K562 (cell line): ENCODE measurements around the gene SLC35B4. TPM values are rescaled to one million over a fixed set of nuclear protein-coding genes. Genes with fewer than 3 reads are reported as not detected.

Experiments used
- DACH1 ChIP-seq: fragments of 450-650 bp; IDR thresholded peaks from 2 replicates; pipeline ENCODE4 v1.6.1; 2018; ENCODE audit not compliant: partially characterized antibody
- FOXM1 ChIP-seq, 2 experiments: fragments of 450-650 bp in 1 of 2; sonication (generic) in 1 of 2; formaldehyde crosslinking in 1 of 2; IDR thresholded peaks; 2 replicates each; pipeline versions ENCODE4 v1.6.1 to v1.9.0; 2017 to 2022; ENCODE audit warnings: low read depth in 2 of 2, mild to moderate bottlenecking in 2 of 2, missing genetic modification reagents in 1 of 2, moderate library complexity in 1 of 2
- NRF1 ChIP-seq, 2 experiments: fragments of 450-650 bp; IDR thresholded peaks in 1 of 2; conservative IDR thresholded peaks in 1 of 2; 2 replicates each; pipeline ENCODE4 v1.6.1; 2014; ENCODE audit warnings: mild to moderate bottlenecking in 2 of 2
- PHF8 ChIP-seq: fragments of 200-600 bp; sonication (generic); IDR thresholded peaks from 2 replicates; pipeline ENCODE4 v1.6.1; 2012; ENCODE audit warnings: mixed run types, mild to moderate bottlenecking, inconsistent platforms, low read length, moderate library complexity, borderline replicate concordance
- RCOR1 ChIP-seq, 2 experiments: IDR thresholded peaks; 2 replicates each; pipeline ENCODE4 v1.6.1; 2012; ENCODE audit warnings: low read depth in 2 of 2, low read length in 2 of 2, borderline replicate concordance in 1 of 2, improper control_type of control experiment in 1 of 2
- RNF2 ChIP-seq: sonication (generic); IDR thresholded peaks from 2 replicates; pipeline ENCODE4 v1.6.1; 2016
- SIRT6 ChIP-seq: IDR thresholded peaks from one replicate; pipeline ENCODE4 v1.6.1; 2012; ENCODE audit warnings: low read depth, mild to moderate bottlenecking, control low read depth, inconsistent platforms, low read length, moderate library complexity
- TEAD4 ChIP-seq, 2 experiments: sonication (generic) in 1 of 2; formaldehyde crosslinking in 1 of 2; IDR thresholded peaks; 2 replicates each; pipeline versions ENCODE4 v1.6.1 to v1.8.0; 2012 to 2022; ENCODE audit warnings: borderline replicate concordance in 1 of 2, inconsistent platforms in 1 of 2, low read length in 1 of 2, mild to moderate bottlenecking in 1 of 2, missing genetic modification reagents in 1 of 2
- TRIM28 ChIP-seq: fragments of 450-650 bp; IDR thresholded peaks from 2 replicates; pipeline ENCODE4 v1.6.1; 2017
- ZBTB1 ChIP-seq: sonication (generic); formaldehyde crosslinking; IDR thresholded peaks from 2 replicates; pipeline ENCODE4 v1.8.1; 2023; ENCODE audit warnings: missing genetic modification reagents, low read depth, mild to moderate bottlenecking, borderline replicate concordance
- ZFP1 ChIP-seq: fragments of 450-650 bp; formaldehyde crosslinking; IDR thresholded peaks from 2 replicates; pipeline ENCODE4 v1.4.0; 2020; ENCODE audit warnings: mild to moderate bottlenecking, mixed read lengths
- ZNF121 ChIP-seq: sonication (generic); formaldehyde crosslinking; conservative IDR thresholded peaks from 2 replicates; pipeline ENCODE4 v1.8.0; 2022; ENCODE audit warnings: missing genetic modification reagents
- ZNF3 ChIP-seq: fragments of 250-450 bp; sonication (Bioruptor Pico); IDR thresholded peaks from 2 replicates; pipeline ENCODE4 v1.5.0; 2021; ENCODE audit warnings: mild to moderate bottlenecking, moderate library complexity
- ZNF316 ChIP-seq: fragments of 450-650 bp; IDR thresholded peaks from 2 replicates; pipeline ENCODE4 v1.6.1; 2016
- ZNF324 ChIP-seq: fragments of 250-450 bp; sonication (Bioruptor Pico); IDR thresholded peaks from 2 replicates; pipeline ENCODE4 v1.4.0; 2020; ENCODE audit warnings: mild to moderate bottlenecking
- ZNF512 ChIP-seq: IDR thresholded peaks from 2 replicates; pipeline ENCODE4 v1.6.1; 2016; ENCODE audit warnings: missing genetic modification characterization, missing compliant biosample characterization
- ZNF589 ChIP-seq: fragments of 200-800 bp; sonication (Bioruptor generic); IDR thresholded peaks from 2 replicates; pipeline ENCODE4 v1.6.1; 2016; ENCODE audit warnings: low read depth, missing genetic modification characterization, missing compliant biosample characterization
- polyA plus RNA-seq, 8 experiments: library from polyadenylated mRNA; depleted of rRNA in 4 of 8; stranded (reverse) in 5 of 8; unstranded in 3 of 8; fragments of >200 nt; fragmentation: Nextera tagmentation in 2 of 8; fragmentation: Illumina TruSeq in 1 of 8; extraction: Ambion mirVana in 2 of 8; extraction: Trizol in 1 of 8; gene quantifications; 2 replicates each; pipeline versions ENCODE4 v1.2.1 to v1.2.3, GENCODE V29; 2011 to 2014; ENCODE audit warnings: inconsistent platforms in 1 of 8, missing spikeins in 1 of 8
- total RNA-seq, 7 experiments: library from RNA; depleted of rRNA in 6 of 7; stranded (reverse); fragments of >200 nt in 6 of 7; fragmentation: Illumina TruSeq in 2 of 7; extraction: Trizol in 2 of 7; gene quantifications; 2 replicates each; pipeline versions ENCODE4 v1.2.1 to v1.2.3, GENCODE V29; 2011 to 2021; ENCODE audit warnings: low replicate concordance in 1 of 7
- TF ChIP-seq, protein P1 (sequence below): fragments of 450-650 bp; IDR thresholded peaks from 2 replicates; pipeline ENCODE4 v1.6.1; 2018; ENCODE audit not compliant: partially characterized antibody
- TF ChIP-seq, protein P2 (sequence below): sonication (generic); formaldehyde crosslinking; IDR thresholded peaks from 2 replicates; pipeline ENCODE4 v1.8.0; 2023; ENCODE audit warnings: mild to moderate bottlenecking, missing genetic modification reagents

Gene SLC35B4
- total and polyA plus RNA-seq, 9 of the 15 experiments (the other 6 are each of a cell fraction or from before 2014, with no cell fraction given) = 6.1 to 34.9 (median 17.6) TPM

DNA sequence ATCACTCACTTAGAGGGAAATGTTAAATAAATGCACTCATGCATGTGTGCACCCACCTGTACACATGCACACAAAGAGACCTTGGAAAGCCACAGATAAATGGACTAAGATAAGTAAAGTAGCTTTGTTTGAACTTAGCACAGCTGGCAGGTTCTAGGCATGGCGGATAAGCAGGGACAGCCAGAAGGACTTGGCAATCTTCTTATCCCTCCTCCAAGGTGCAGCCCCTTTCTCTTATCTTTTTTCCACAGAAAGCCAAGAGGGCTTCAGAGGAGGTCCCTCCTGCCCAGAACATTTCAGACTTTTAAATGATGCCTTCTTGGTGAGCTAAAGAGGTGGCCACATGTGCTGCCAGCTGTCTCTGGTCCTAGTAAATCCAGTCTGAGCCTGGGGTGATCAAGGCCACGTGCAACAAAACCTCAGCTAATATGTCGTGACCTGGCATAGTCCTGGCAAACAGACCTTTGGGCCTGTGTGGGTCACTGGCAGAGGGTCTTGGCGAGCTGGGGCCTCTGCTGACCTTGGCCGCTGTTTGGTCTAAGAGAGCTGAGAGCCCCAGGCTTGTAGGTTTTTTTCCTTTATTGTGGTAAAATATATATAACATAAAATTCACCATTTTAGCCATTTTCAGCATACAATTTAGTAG, 43.2 kb upstream of the SLC35B4 start (continued):
- TF ChIP-seq ZNF589 (peak; percentile 50), DACH1 (peak; percentile 52), RCOR1 (IDR thresholded peaks at IDR 0.05; ENCODE audit: borderline replicate concordance in 1 of 2, low read depth in 2 of 2, low read length in 2 of 2) (peak in 1 of 2 experiments; percentile 33; a peak in 2 of 4 replicates), TEAD4 (IDR thresholded peaks at IDR 0.05; ENCODE audit: low read length) (peak; percentile 95), TEAD4 (CRISPR knock-in tag; IDR thresholded peaks at IDR 0.05; ENCODE audit: borderline replicate concordance) (no peak), FOXM1 (IDR thresholded peaks at IDR 0.05; ENCODE audit: low read depth) (peak; percentile 75; the same call in 1 of the 2 replicates), FOXM1 (CRISPR knock-in tag; IDR thresholded peaks at IDR 0.05; ENCODE audit: low read depth) (no peak), ZNF512 (tag) (no peak), TRIM28 (no peak), ZFP1 (CRISPR knock-in tag) (no peak), ZNF3 (CRISPR knock-in tag) (no peak), ZNF121 (CRISPR knock-in tag) (no peak), ZNF316 (no peak), ZNF324 (CRISPR knock-in tag) (0 out of 2 replicates have a peak, but pooled peaks have one; percentile 14), PHF8 (no peak), ZBTB1 (no peak), SIRT6 (no peak), RNF2 (no peak), NRF1 (conservative IDR thresholded peaks at IDR 0.05 in 1 of 2, IDR thresholded peaks at IDR 0.05 in 1 of 2) (0 out of 4 replicates have a peak, but pooled peaks of 1 of the 2 experiments have one; percentile 13)
- TF ChIP-seq, protein P1, sequence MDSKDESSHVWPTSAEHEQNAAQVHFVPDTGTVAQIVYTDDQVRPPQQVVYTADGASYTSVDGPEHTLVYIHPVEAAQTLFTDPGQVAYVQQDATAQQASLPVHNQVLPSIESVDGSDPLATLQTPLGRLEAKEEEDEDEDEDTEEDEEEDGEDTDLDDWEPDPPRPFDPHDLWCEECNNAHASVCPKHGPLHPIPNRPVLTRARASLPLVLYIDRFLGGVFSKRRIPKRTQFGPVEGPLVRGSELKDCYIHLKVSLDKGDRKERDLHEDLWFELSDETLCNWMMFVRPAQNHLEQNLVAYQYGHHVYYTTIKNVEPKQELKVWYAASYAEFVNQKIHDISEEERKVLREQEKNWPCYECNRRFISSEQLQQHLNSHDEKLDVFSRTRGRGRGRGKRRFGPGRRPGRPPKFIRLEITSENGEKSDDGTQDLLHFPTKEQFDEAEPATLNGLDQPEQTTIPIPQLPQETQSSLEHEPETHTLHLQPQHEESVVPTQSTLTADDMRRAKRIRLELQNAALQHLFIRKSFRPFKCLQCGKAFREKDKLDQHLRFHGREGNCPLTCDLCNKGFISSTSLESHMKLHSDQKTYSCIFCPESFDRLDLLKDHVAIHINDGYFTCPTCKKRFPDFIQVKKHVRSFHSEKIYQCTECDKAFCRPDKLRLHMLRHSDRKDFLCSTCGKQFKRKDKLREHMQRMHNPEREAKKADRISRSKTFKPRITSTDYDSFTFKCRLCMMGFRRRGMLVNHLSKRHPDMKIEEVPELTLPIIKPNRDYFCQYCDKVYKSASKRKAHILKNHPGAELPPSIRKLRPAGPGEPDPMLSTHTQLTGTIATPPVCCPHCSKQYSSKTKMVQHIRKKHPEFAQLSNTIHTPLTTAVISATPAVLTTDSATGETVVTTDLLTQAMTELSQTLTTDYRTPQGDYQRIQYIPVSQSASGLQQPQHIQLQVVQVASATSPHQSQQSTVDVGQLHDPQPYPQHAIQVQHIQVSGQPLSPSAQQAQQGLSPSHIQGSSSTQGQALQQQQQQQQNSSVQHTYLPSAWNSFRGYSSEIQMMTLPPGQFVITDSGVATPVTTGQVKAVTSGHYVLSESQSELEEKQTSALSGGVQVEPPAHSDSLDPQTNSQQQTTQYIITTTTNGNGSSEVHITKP = no peak
- TF ChIP-seq, protein P2, sequence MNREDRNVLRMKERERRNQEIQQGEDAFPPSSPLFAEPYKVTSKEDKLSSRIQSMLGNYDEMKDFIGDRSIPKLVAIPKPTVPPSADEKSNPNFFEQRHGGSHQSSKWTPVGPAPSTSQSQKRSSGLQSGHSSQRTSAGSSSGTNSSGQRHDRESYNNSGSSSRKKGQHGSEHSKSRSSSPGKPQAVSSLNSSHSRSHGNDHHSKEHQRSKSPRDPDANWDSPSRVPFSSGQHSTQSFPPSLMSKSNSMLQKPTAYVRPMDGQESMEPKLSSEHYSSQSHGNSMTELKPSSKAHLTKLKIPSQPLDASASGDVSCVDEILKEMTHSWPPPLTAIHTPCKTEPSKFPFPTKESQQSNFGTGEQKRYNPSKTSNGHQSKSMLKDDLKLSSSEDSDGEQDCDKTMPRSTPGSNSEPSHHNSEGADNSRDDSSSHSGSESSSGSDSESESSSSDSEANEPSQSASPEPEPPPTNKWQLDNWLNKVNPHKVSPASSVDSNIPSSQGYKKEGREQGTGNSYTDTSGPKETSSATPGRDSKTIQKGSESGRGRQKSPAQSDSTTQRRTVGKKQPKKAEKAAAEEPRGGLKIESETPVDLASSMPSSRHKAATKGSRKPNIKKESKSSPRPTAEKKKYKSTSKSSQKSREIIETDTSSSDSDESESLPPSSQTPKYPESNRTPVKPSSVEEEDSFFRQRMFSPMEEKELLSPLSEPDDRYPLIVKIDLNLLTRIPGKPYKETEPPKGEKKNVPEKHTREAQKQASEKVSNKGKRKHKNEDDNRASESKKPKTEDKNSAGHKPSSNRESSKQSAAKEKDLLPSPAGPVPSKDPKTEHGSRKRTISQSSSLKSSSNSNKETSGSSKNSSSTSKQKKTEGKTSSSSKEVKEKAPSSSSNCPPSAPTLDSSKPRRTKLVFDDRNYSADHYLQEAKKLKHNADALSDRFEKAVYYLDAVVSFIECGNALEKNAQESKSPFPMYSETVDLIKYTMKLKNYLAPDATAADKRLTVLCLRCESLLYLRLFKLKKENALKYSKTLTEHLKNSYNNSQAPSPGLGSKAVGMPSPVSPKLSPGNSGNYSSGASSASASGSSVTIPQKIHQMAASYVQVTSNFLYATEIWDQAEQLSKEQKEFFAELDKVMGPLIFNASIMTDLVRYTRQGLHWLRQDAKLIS (CRISPR knock-in tag) = no peak
